HFFc6 (cell line): Measurements from ENCODE around the gene RET. TPM values are rescaled to one million over a fixed set of nuclear protein-coding genes. Genes with fewer than 3 reads are reported as not detected.

Experiments used
- DNase-seq: peaks from one replicate; pipeline ENCODE4 v3.0.0-alpha.2; 2018
- H3K27ac Mint-ChIP-seq: 2 replicates; pipeline ENCODE4 v1.8.0; 2020; ENCODE audit warnings: mild to moderate bottlenecking, mixed read lengths
- H3K27me3 Mint-ChIP-seq: 2 replicates; pipeline ENCODE4 v1.8.0; 2021; ENCODE audit warnings: mild to moderate bottlenecking, moderate library complexity, mixed read lengths; ENCODE audit not compliant: insufficient read depth
- H3K36me3 Mint-ChIP-seq: 2 replicates; pipeline ENCODE4 v1.8.0; 2021; ENCODE audit warnings: low read depth, mixed read lengths
- H3K4me1 Mint-ChIP-seq: 2 replicates; pipeline ENCODE4 v1.8.0; 2020; ENCODE audit warnings: low read depth, mixed read lengths
- H3K4me3 Mint-ChIP-seq: 2 replicates; pipeline ENCODE4 v1.8.0; 2020; ENCODE audit warnings: mild to moderate bottlenecking, moderate library complexity, mixed read lengths
- H3K9me3 Mint-ChIP-seq: 2 replicates; pipeline ENCODE4 v1.8.0; 2020; ENCODE audit warnings: mild to moderate bottlenecking, mixed read lengths
- total RNA-seq, 6 experiments: library from RNA; stranded (reverse); fragmentation: NEBNext Ultra II Directional; extraction: Animal tissue kit (Norgen Biotek cat#: 25700); gene quantifications; 2 replicates in 1 of 6; 3 replicates in 5 of 6; pipeline ENCODE4 v1.2.3, GENCODE V29; 2021
- TF ChIP-seq, protein P1 (sequence below): fragments of 200-600 bp; sonication (generic); IDR thresholded peaks from 2 replicates; pipeline ENCODE4 v1.5.0; 2021; ENCODE audit warnings: antibody characterized with exemption, mild to moderate bottlenecking

Gene RET
- total RNA-seq, 6 experiments from 2014 or later, result 0.08 to 0.62 (median 0.46) TPM; not detected in 1

DNA sequence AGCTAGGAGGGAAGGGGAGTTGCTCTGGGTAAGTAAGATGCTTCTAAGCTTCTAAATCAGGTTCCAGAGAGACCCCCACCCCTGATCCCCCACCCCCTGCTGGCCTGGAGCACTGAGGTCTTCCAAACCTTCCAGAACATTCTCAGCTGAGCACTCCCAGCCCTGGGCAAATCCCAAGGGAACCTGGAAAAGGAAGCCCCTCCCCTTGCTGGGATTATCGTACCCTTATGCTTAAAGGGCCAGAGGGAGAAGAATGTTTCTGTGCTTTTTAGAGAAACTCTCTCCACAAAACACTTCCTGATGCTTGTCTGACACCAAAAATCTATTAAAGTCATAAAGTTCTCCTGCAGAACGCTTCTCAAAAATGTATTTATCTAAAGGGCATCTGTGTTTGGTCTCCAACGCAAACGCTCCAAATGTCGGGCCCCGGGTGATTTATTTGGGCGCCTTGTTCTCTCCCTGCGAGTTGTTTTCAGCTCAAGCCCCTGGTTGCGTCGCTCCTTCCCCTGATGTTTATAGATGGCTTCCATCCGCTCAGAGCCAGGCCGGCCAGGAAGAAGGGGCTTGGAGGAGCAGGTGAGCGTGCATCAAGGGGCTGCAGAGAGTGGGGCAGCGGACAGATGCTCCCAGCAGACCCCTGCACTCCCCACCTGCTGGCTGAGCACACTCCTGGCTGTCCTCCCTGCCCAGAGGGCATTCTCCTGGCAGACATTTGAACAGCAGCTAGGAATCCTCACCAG lies 8.2 kb upstream of the RET start:
- peaks cover 26% of the 10 kb centered on the region for H3K27me3 Mint-ChIP-seq
- H3K9me3 Mint-ChIP-seq, result no peaks in the 10 kb centered on the region
- DNase-seq, result no peak
- H3K27ac Mint-ChIP-seq, result no peak overlapping the region
- TF ChIP-seq, protein P1, sequence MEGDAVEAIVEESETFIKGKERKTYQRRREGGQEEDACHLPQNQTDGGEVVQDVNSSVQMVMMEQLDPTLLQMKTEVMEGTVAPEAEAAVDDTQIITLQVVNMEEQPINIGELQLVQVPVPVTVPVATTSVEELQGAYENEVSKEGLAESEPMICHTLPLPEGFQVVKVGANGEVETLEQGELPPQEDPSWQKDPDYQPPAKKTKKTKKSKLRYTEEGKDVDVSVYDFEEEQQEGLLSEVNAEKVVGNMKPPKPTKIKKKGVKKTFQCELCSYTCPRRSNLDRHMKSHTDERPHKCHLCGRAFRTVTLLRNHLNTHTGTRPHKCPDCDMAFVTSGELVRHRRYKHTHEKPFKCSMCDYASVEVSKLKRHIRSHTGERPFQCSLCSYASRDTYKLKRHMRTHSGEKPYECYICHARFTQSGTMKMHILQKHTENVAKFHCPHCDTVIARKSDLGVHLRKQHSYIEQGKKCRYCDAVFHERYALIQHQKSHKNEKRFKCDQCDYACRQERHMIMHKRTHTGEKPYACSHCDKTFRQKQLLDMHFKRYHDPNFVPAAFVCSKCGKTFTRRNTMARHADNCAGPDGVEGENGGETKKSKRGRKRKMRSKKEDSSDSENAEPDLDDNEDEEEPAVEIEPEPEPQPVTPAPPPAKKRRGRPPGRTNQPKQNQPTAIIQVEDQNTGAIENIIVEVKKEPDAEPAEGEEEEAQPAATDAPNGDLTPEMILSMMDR, result no peak
- H3K4me1 Mint-ChIP-seq, result no peaks in the 10 kb centered on the region
- H3K36me3 Mint-ChIP-seq, result no peaks in the 10 kb centered on the region
- H3K4me3 Mint-ChIP-seq, result no peak overlapping the region

DNA sequence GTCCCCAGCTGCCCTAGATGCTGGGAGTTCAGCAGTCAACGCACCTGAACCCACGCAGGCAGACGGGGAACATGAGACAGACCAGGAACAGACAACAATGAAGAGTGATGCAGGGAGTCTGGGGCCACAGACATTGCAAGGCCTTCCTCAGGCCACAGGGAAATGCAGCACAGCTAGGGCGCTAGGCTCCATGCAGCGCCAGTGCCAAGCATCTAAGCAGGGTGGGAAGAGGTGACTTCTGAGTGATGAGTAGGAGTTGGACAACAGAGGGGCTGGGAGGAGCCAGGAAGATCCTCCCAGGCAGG lies 7.7 kb upstream of the RET start:
- Mint-ChIP-seq H3K27me3 (peaks cover 24% of the 10 kb centered on the region), H3K9me3 (no peaks in the 10 kb centered on the region), H3K4me1 (no peaks in the 10 kb centered on the region), H3K27ac (no peak overlapping the region), H3K36me3 (no peaks in the 10 kb centered on the region), H3K4me3 (no peak overlapping the region)
- TF ChIP-seq, protein P1, result no peak
- DNase-seq, result no peak

DNA sequence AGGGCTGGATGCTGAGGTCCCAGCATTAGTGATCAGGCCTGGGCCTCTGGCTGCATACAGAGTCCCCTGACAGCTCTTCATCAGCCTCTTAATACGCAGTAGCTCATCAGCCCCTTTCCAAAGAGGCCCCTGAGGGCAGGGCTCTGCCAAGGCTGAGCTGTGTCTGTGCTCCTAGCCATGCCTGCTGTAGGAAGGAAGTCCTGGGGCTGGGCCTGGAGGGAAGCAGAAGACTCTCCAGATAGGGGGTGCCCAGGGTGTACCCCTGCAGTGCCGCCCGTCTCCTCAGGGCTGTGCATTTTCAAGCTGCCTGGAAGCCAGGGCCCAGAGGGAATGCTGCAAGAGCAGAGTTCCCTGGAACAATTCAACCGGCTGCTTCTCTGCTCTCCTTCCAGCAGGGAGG lies 7.3 kb upstream of the RET start:
- Mint-ChIP-seq H3K27ac (no peak overlapping the region), H3K9me3 (no peaks in the 10 kb centered on the region), H3K4me1 (no peaks in the 10 kb centered on the region), H3K27me3 (peaks cover 23% of the 10 kb centered on the region), H3K36me3 (no peaks in the 10 kb centered on the region), H3K4me3 (no peak overlapping the region)
- TF ChIP-seq, protein P1, result no peak
- DNase-seq, result no peak

DNA sequence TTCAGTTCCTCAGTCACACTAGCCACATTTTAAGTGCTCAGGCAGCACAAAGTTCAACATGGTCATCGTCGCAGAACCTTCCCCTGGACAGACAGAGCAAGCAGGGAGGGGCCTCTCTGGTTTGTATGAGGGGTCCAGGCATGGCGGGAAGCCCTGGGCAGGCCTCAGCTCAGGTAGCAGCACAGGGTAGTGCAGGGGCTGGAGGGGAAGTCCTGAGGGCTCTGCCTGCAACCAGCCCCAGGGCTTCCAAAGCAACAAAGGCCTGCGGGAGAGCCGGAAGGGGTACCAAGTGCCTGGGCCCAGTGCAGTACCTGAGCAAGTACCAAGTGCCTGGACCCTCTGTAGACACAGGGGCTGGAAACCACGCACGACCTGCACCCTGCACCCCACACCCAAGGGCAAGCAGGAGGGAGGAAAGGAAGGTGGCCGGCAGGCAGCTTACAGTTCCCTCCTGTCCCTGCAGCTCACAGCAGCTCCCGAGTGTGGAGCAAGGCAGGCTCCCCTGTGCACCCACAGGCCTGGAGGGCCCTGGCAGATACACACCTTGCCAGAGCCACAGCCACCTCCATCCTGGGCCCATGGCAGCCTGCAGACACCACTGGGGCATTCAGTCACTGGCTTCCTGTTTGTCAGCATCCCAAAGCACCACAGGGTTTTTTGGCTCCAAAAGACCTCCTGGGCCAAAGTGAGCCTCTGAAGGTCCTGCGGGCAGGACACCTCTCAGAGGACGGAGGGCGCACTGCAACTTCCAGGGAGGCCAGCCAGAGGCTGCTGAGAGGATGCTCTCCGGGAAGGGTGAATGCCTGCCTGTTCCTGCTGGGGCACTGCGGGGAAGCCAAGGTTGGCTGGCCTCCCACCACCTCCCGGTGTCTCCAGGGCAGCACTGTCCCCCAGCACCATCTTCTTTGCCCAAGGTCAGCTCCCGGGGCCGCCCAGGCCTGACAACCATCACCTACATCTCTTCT lies 6.5 kb upstream of the RET start:
- Mint-ChIP-seq H3K27ac (no peak overlapping the region), H3K4me3 (no peak overlapping the region), H3K27me3 (peaks cover 19% of the 10 kb centered on the region), H3K9me3 (no peaks in the 10 kb centered on the region), H3K36me3 (no peaks in the 10 kb centered on the region), H3K4me1 (no peaks in the 10 kb centered on the region)
- no peak for DNase-seq
- TF ChIP-seq, protein P1, result no peak

DNA sequence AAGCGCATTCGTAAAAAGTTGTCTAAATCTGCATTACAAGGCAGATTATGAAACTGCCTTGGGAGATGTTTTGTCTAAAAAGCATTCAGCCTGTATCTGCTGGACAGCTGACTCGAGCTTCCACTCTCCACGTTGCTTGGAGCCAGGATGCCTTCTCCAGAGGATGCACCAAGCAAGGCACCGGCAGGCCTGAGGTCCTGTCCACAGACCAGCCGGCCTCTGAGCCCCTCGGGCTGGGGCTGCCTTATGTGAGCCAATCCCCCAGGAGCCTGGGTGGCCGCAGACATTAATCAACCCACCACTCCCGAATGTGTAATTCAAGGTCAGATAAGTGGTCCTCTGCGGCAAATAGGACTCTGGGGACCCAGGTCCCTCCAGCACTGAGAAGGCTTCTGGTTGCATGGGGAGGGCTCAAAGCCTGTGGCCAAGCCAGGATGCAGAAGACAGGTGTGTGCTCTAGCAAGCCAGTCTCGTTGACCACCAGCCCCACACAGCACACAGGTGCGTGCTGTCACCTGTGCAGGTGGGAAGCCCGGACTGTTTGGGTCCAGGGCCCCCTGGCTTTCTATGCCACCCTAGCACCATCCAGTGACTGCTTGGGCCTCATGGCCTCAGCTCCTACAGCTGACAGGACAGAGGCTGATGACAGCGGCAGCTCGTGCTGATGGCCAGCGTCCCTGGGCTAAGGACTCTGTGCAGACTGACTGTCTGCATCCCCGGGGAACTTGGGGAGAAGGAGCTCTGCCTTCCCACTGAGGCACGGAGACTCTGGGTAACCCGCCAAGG lies 4.8 kb upstream of the RET start:
- no peak for DNase-seq
- Mint-ChIP-seq H3K27ac (no peak overlapping the region), H3K4me3 (no peak overlapping the region), H3K36me3 (no peaks in the 10 kb centered on the region), H3K27me3 (peaks cover 18% of the 10 kb centered on the region), H3K4me1 (no peaks in the 10 kb centered on the region), H3K9me3 (no peaks in the 10 kb centered on the region)
- TF ChIP-seq, protein P1, result no peak
